CD4-positive, alpha-beta T cell treated with Interferon alpha-2 for 1 hour (primary cell): ENCODE measurements around the gene DIAPH2.
"Not testable (repeated sequence)": the region's sequence is repeated elsewhere in the genome, so short reads cannot be mapped to it uniquely, and the experiment has no call there.

Experiments
- DNase-seq, 2 donors: peaks; one replicate each; pipeline ENCODE4 v3.0.0-alpha.2; 2020 to 2022

DIAPH2 gene

DNA sequence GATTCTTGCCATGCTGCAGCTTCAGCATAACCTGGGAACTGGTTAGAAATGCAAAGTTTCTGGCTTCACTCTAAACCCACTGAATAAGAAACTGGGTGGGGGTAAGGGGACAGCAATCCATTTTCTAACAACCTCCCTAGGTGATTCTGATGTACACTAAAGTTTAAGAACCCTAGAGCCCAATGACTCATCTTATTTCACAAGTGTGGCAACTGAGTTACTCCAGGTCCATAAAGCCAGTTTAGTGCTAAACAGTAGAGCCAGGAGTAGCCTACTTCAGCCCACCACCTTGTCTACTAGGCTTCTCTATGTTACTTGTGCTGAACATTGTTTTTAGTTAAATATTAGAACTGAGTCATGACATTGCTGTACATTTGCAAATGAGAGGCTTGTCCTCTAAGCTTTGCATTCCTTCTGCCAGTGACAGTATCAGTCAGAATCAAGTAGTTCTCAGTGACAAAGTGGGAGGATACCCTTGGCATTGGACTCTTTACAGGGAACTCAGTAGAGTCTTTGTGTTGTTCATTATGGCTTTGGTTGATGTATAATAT lies 717.0 kb downstream of the DIAPH2 start:
- no peak for DNase-seq

DNA sequence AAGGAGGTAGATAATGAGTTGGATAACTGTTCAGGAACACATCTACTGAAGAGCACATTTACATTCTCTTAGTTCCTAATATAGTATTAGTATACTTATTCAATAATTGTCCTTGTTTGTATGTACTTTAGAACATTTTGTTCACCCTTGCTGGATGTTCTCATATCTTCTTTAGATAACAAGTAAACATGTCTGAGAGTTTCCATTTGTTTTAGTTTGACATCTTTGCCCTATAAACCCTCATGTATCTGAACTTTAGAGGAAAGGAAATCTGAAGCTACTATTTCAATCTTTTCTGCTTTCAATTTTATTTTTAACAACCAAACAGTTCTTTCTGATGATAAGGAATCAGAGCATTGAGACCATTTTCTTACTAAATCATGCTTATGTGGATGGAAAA lies 717.7 kb downstream of the DIAPH2 start:
- no peak for DNase-seq

- no peak for DNase-seq
Observed at GRCh38 chrX:97402903-97403302, 718.3 kb downstream of the DIAPH2 start.

- no peak for DNase-seq
Observed at GRCh38 chrX:97405031-97405660, 720.5 kb downstream of the DIAPH2 start.

DNA sequence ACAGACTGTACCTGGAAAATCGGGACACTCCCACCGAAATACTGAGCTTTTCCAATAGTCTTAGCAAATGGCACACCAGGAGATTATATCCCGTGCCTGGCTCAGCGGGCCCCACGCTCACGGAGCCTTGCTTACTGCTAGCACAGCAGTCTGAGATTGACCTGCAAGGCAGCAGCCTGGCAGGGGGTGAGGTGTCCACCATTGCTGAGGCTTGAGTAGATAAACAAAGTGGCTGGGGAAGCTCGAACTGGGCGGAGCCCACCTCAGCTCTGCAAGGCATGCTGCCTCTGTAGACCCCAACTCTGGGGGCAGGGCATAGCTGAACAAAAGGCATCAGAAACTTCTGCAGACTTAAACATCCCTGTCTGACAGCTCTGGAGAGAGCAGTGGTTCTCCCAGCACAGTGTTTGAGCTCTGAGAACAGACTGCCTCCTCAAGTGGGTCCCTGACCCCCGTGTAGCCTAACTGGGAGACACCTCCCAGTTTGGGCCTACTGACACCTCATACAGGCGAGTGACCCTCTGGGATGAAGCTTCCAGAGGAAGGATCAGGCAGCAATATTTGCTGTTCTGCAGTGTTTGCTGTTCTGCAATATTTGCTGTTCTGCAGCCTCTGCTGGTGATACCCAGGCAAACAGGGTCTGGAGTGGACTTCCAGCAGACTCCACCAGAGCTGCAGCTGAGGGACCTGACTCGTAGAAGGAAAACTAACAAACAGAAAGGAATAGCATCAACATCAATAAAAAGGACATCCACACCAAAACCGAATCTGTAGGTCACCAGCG lies 725.2 kb downstream of the DIAPH2 start:
- DNase-seq: not testable (repeated sequence)

DNA sequence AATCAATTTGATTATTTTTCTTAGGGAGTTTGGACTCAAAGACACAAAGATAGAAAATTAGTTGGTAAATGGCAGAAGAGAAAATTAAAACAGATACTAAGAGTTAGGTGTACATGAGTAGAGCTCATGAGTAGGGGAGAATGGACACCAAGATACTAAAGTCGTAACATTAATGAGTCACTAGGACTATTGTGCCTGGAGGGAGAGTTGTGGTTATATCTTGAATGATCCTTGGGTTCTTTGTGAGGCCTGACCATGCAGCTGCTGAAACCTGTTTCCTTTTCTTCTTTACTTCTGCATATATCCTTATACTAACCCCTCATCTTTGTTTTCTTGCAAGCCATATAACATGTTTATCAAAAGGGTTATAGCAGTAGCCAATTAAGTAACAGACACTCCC lies 731.8 kb downstream of the DIAPH2 start:
- DNase-seq: no peak

GRCh38 chrX:97429101-97429500 lies 744.5 kb downstream of the DIAPH2 start:
- no peak for DNase-seq

GRCh38 chrX:97431281-97431680 lies 746.6 kb downstream of the DIAPH2 start:
- DNase-seq: no peak

DNA sequence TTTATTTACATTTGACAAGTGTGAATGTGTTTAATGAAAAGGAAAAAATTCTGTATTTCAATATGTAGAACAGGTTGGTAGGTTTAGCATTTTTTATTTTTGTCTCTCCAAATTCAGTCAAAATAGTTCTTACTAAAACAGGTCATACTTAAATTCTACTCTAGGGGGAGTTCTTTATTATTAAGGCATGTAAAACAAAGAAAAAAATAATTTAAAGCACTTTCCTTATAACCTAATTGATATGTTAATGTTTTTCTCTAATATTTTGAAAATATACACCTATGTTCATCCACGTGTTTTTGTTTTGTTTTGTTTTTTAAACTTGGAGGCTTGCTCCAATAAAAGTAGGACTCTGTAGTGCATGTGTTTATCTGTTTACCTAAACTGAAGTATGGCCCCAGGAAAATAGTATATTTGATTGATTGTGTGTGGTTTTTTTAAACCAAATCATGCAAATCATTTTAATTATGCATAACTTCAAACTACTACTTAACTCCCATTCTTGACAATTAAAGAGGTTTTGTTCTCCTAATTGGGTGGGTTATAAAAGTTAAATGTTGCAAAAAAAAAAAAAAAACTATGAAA lies 761.7 kb downstream of the DIAPH2 start:
- DNase-seq: no peak

DNA sequence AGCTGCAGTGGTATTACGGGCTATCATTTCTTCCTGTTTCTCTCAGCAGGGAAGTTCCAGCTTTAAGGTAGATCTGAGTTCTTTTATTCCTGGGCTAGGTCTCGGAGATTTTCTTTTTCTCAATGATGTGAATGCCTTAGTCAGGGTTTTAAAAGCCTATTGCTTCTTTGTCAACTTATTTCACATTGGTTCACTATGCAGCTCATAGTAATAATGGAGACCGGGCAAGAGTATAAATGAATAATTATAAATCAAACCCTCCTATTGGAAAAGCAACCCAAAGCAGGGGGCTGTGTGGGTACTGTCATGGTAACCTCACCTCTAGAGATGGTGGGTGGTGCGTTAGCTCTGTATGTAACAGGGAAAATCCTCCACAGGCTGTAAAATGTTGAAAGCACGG lies 762.7 kb downstream of the DIAPH2 start:
- DNase-seq: no peak

GRCh38 chrX:97452283-97452682 lies 767.6 kb downstream of the DIAPH2 start:
- no peak for DNase-seq

DNA sequence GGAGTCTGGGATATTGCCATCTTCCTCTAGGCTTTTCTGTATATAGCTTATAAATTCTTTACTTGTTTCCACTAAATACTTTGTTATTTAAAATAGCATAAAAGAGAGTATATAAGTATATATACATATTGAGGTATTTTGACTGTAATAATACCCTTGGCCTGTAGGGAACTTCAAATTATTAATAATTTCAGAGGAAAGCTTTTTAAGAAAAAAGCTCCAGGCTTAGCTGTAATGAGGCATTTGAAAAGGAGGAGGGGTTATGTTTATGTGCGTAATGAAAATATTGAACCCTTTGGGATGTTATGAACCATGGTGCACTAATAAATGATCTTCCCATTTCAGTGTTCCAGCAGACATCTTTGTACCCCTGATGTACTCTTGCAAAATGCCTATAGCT lies 777.1 kb downstream of the DIAPH2 start:
- no peak for DNase-seq

DNA sequence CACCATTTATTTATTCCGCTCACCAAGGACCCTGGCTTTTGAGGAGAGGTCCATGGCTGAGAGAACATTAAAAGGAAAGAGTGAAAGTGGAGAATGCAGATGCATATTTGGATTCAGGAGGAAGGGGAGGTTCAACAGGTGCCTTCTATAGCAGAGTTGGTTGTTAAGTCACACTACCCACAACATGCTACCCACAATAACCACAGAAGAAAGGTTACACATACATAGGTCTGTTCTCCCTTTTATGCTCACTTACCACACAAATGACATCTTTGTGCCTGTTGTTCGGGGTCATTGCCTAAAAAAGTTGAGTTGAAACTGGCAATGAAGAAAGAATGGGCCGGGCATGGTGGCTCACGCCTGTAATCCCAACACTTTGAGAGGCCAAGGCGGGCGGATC lies 786.4 kb downstream of the DIAPH2 start:
- DNase-seq: no peak

- no peak for DNase-seq
Observed at GRCh38 chrX:97474933-97475332, 790.3 kb downstream of the DIAPH2 start.

GRCh38 chrX:97479106-97479890 lies 794.7 kb downstream of the DIAPH2 start:
- no peak for DNase-seq

GRCh38 chrX:97481228-97481627 lies 796.6 kb downstream of the DIAPH2 start:
- DNase-seq: no peak

GRCh38 chrX:97482666-97483300 lies 798.1 kb downstream of the DIAPH2 start:
- no peak for DNase-seq

GRCh38 chrX:97490656-97491055 lies 806.0 kb downstream of the DIAPH2 start:
- no peak for DNase-seq

- no peak for DNase-seq
Observed at GRCh38 chrX:97494756-97495372, 810.2 kb downstream of the DIAPH2 start.

DNA sequence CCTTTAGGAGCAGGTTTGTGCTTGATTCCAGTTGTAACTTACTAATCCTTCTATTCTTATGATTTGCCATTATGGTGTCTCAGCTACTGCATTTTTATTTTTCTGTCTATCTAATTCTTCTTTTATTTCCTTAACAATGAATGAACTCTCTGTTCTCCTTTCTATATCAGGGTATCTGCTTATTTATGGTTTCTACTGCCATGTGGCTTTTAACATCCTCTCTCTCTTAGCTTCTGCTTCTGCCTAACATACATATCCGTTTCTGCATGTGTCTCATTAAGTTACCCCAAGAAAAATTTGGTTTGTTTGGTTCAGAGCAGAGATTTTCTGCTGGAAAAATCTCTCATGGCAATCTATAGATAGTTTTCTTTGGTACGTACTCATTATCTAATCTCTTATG lies 813.5 kb downstream of the DIAPH2 start:
- DNase-seq: no peak

GRCh38 chrX:97504431-97504830 lies 819.8 kb downstream of the DIAPH2 start:
- DNase-seq: no peak

DNA sequence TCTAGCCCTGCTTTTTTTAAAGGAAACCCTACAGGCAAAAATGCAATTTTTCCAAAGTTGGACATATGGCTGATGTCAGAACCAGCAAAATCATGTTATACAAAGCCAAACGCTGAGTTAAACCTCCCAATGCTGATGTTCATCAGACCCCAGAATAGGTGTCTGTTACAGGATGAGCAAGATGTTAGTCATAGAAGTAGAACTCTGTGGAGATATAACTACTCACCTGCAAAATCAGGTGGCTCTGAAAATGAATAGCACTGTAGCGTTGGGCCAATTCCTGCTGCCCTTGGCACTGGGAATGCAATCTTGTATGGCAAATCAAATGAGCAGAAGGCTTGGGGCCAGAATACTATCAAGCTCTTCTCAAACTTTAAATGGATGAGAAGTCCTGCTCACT lies 833.1 kb downstream of the DIAPH2 start:
- no peak for DNase-seq
